Right atrium auricular region (tissue), 2 donors: ENCODE data around the gene ZDHHC8. TPM values are rescaled to one million over a fixed set of nuclear protein-coding genes. Genes with fewer than 3 reads are reported as not detected.

Experiments
- DNase-seq: peaks from one replicate; pipeline ENCODE4 v3.0.0-alpha.2; 2019; ENCODE audit warnings: low spot score
- H3K27ac ChIP-seq, 2 donors: fragments of 200-600 bp; sonication (generic); 1 replicate in 1 of 2; 2 replicates in 1 of 2; pipeline ENCODE4 v1.5.1; 2016 to 2019
- H3K27me3 ChIP-seq, 2 donors: fragments of 200-600 bp; sonication (generic); one replicate each; pipeline versions ENCODE4 v1.5.1 to v1.6.0; 2017 to 2019
- H3K36me3 ChIP-seq: fragments of 200-600 bp; sonication (generic); one replicate; pipeline ENCODE4 v1.5.1; 2016
- H3K4me1 ChIP-seq, 2 donors: fragments of 200-600 bp; sonication (generic); one replicate each; pipeline versions ENCODE4 v1.5.1 to v1.6.0; 2017 to 2019
- H3K4me3 ChIP-seq, 2 donors: fragments of 200-600 bp; sonication (generic); 1 replicate in 1 of 2; 2 replicates in 1 of 2; pipeline ENCODE4 v1.5.1; 2017 to 2019; ENCODE audit warnings: mild to moderate bottlenecking in 1 of 2, moderate library complexity in 1 of 2
- H3K9me3 ChIP-seq, 2 donors: fragments of 200-600 bp; sonication (generic); one replicate each; pipeline ENCODE4 v1.5.1; 2019
- CTCF ChIP-seq, 2 donors: fragments of 200-600 bp; sonication (generic); IDR thresholded peaks; one replicate each; pipeline ENCODE4 v1.5.1; 2019; ENCODE audit warnings: antibody characterized with exemption in 2 of 2
- total RNA-seq, 2 donors: library from RNA; depleted of rRNA; stranded (reverse); fragments of >200 nt; gene quantifications; one replicate each; pipeline ENCODE4 v1.1.0, GENCODE V29; 2016

The ZDHHC8 gene
- total RNA-seq, 2 donors from 2014 or later = 13.5 to 16.6 TPM

- Histone ChIP-seq H3K4me1 (peaks cover 0 to 47% of the 10 kb centered on the region in 2 donors), H3K36me3 (peaks cover 55% of the 10 kb centered on the region), H3K27ac (no peak overlapping the region), H3K9me3 (no peaks in the 10 kb centered on the region), H3K27me3 (no peaks in the 10 kb centered on the region), H3K4me3 (no peak overlapping the region)
- TF ChIP-seq CTCF (IDR thresholded peaks at IDR 0.05) = no peak
- DNase-seq = no peak
These were observed 45.5 kb upstream of the ZDHHC8 start for GRCh38 chr22:20086101-20086599.

GRCh38 chr22:20086763-20087162 lies 44.8 kb upstream of the ZDHHC8 start:
- peaks cover 62% of the 10 kb centered on the region for H3K36me3 ChIP-seq
- no peaks in the 10 kb centered on the region for H3K9me3 ChIP-seq

GRCh38 chr22:20087319-20088262 lies 44.0 kb upstream of the ZDHHC8 start:
- Histone ChIP-seq H3K9me3 (no peaks in the 10 kb centered on the region), H3K4me1 (peaks cover 0 to 33% of the 10 kb centered on the region in 2 donors), H3K27ac (no peak overlapping the region), H3K4me3 (no peak overlapping the region), H3K27me3 (no peaks in the 10 kb centered on the region), H3K36me3 (peaks cover 70% of the 10 kb centered on the region)
- no peak for TF ChIP-seq CTCF (IDR thresholded peaks at IDR 0.05)
- no peak for DNase-seq

More at GRCh38 chr22:20086763-20087162, 44.8 kb upstream of the ZDHHC8 start:
- H3K4me1 ChIP-seq = peaks cover 0 to 41% of the 10 kb centered on the region in 2 donors
- no peak overlapping the region for H3K27ac ChIP-seq
- H3K4me3 ChIP-seq = no peak overlapping the region
- DNase-seq = no peak
- no peak for TF ChIP-seq CTCF (IDR thresholded peaks at IDR 0.05)
- no peaks in the 10 kb centered on the region for H3K27me3 ChIP-seq

- no peak for DNase-seq
- TF ChIP-seq CTCF (IDR thresholded peaks at IDR 0.05) = no peak
These were observed 43.3 kb upstream of the ZDHHC8 start for GRCh38 chr22:20088263-20088648.

GRCh38 chr22:20089226-20089976 lies 42.2 kb upstream of the ZDHHC8 start:
- no peak overlapping the region for H3K27ac ChIP-seq
- peaks cover 88% of the 10 kb centered on the region for H3K36me3 ChIP-seq
- peaks cover 0 to 15% of the 10 kb centered on the region in 2 donors for H3K4me1 ChIP-seq
- no peak for DNase-seq
- no peak overlapping the region for H3K4me3 ChIP-seq
- no peaks in the 10 kb centered on the region for H3K27me3 ChIP-seq
- TF ChIP-seq CTCF (IDR thresholded peaks at IDR 0.05) = no peak
- no peaks in the 10 kb centered on the region for H3K9me3 ChIP-seq

More at GRCh38 chr22:20088263-20088648, 43.3 kb upstream of the ZDHHC8 start:
- H3K36me3 ChIP-seq = peaks cover 77% of the 10 kb centered on the region
- H3K27me3 ChIP-seq = no peaks in the 10 kb centered on the region
- no peaks in the 10 kb centered on the region for H3K9me3 ChIP-seq
- peaks cover 0 to 26% of the 10 kb centered on the region in 2 donors for H3K4me1 ChIP-seq
- H3K4me3 ChIP-seq = no peak overlapping the region
- no peak overlapping the region for H3K27ac ChIP-seq
